ENCODE data around the gene PHF21A. TPM values are rescaled to one million over a fixed set of nuclear protein-coding genes. Genes with fewer than 3 reads are reported as not detected.
A peak's percentile ranks its signal among the peaks of the same experiment; 100 is the strongest.

The PHF21A gene
- total RNA-seq, 1 experiment from 2014 or later = 29.4 TPM

DNA sequence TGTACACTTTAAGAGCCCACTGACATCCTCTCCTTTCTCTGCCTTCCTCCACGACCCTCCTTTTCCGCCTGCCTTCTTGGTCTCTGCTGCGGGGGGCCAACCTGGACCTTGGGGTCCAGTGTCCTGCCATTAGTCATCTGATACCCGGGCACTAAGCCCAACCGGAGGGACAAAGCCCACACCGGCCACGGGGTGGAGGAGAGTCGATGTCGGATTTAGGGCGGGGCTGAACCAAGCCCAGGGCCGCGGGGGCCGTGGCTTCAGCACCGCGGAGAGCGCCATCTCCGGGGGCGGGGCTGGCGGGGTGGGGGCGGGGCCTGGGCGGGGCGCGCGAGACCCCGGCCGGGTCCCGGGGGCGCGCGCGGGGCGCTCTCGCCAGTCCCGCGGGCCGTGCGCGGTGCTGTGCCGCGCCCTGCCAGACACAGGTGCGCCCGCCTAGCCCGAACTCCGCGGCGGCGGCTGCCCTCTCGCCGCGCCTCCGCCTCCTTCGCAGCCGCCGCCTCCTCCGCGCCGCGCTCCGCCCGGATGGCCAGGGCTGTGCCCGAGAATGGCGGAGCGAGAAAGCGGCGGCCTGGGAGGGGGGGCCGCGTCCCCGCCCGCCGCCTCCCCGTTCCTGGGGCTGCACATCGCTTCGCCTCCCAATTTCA, 235.9 kb downstream of the PHF21A start, which contains the start of gene MAPK8IP1:
Gene MAPK8IP1 (plus strand): TSS at position 378 of the 647 bp plus-strand sequence. CDS start 170 bp downstream, at position 548.
- ATAC-seq (peak; percentile 80), DNase-seq (ENCODE audit: low spot score) (peak; percentile 76)
- no peak within 1 kb of the TSS for H3K27ac Mint-ChIP-seq
- no peaks in the 10 kb centered on the region for H3K9me3 Mint-ChIP-seq
- TF ChIP-seq FOXP1 (CRISPR knock-in tag; IDR thresholded peaks at IDR 0.05; ENCODE audit: borderline replicate concordance) = peak; percentile 39
- 0 out of 2 replicates have a peak, but pooled peaks have one; percentile 23 for TF ChIP-seq ESRRA (CRISPR knock-in tag; IDR thresholded peaks at IDR 0.05; ENCODE audit: borderline replicate concordance)
- TF ChIP-seq ZNF232 (CRISPR knock-in tag; IDR thresholded peaks at IDR 0.05) = no peak
- 0 out of 2 replicates have a peak, but pooled peaks have one; percentile 55 for TF ChIP-seq MYBL2 (CRISPR knock-in tag; IDR thresholded peaks at IDR 0.05)
- 0 out of 2 replicates have a peak, but pooled peaks have one; percentile 32 for TF ChIP-seq E2F5 (CRISPR knock-in tag; IDR thresholded peaks at IDR 0.05)
- TF ChIP-seq TP53 (CRISPR knock-in tag; IDR thresholded peaks at IDR 0.05) = peak; percentile 79; the same call in 1 of the 2 replicates
- peak; percentile 63 for TF ChIP-seq SP1 (CRISPR knock-in tag; conservative IDR thresholded peaks at IDR 0.05)
- 0 out of 2 replicates have a peak, but pooled peaks have one; percentile 12 for TF ChIP-seq CREM (CRISPR knock-in tag; IDR thresholded peaks at IDR 0.05)
- TF ChIP-seq ZNF416 (CRISPR knock-in tag; IDR thresholded peaks at IDR 0.05) = no peak
- peak; percentile 73; the same call in 1 of the 2 replicates for TF ChIP-seq KAT7 (CRISPR knock-in tag; IDR thresholded peaks at IDR 0.05; ENCODE audit: borderline replicate concordance)
- peak within 1 kb of the TSS; percentile 70 for H3K4me3 Mint-ChIP-seq
- H3K4me1 Mint-ChIP-seq = no peaks in the 10 kb centered on the region
- POLR2A ChIA-PET = interaction anchor here (1.3 kb wide), 1 partner anchor 11 kb away, joined by 3 read pairs; no protein-coding TSS in a partner anchor
- 0 out of 2 replicates have a peak, but pooled peaks cover 3% of the 10 kb centered on the region for H3K36me3 Mint-ChIP-seq
- CTCF ChIA-PET = interaction anchor here (2.7 kb wide), 1 partner anchor 13 kb away, joined by 13 read pairs; no protein-coding TSS in a partner anchor
- peaks cover 7% of the 10 kb centered on the region; the same call in 1 of the 2 replicates for H3K27me3 Mint-ChIP-seq (ENCODE audit: low read depth)

DNA sequence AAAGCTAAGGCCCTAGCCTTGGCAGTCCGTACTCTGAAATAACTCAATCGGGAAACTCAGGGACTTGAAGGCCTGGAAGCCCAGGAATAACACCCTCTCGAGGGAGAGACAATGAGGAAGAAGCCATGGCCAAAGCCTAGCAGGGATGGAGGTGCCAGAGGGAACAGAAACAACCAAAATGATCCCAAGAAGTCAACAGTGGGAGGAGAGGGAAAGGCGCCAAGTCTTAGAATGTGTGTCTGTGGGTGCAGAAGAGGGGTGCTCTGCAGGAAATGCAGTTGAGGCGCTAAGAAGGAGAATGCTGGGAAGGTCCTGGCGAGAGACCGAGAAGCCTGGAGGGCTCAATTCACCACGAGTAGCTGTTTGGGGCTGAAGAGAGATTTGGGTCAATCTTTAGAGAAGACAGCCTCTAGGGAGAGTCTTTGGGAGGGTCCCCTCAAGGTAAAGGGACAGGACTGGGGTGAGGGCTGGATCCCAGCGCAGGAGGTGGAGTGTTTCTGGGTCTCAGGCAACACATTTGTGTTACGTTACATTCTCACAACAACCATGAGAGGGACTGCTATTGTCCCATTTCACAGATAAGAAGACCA, 236.6 kb downstream of the PHF21A start:
- no peak for DNase-seq (ENCODE audit: low spot score)
- TF ChIP-seq CBFB (CRISPR knock-in tag; IDR thresholded peaks at IDR 0.05; ENCODE audit: low read depth) (no peak), TEAD1 (CRISPR knock-in tag; IDR thresholded peaks at IDR 0.05) (no peak), E2F5 (CRISPR knock-in tag; IDR thresholded peaks at IDR 0.05) (no peak), ZNF423 (CRISPR knock-in tag; IDR thresholded peaks at IDR 0.05) (no peak), ZMAT4 (CRISPR knock-in tag; IDR thresholded peaks at IDR 0.05) (no peak), ZNF512 (CRISPR knock-in tag; IDR thresholded peaks at IDR 0.05; ENCODE audit: borderline replicate concordance) (no peak), ELF4 (CRISPR knock-in tag; IDR thresholded peaks at IDR 0.05; ENCODE audit: low read depth) (no peak), ERG (CRISPR knock-in tag; IDR thresholded peaks at IDR 0.05) (no peak), SMAD4 (CRISPR knock-in tag; IDR thresholded peaks at IDR 0.05) (no peak), ARID4B (CRISPR knock-in tag; IDR thresholded peaks at IDR 0.05; ENCODE audit: borderline replicate concordance) (no peak), EMX1 (CRISPR knock-in tag; IDR thresholded peaks at IDR 0.05) (no peak), FOXJ3 (CRISPR knock-in tag; IDR thresholded peaks at IDR 0.05; ENCODE audit: borderline replicate concordance) (no peak), KAT7 (CRISPR knock-in tag; IDR thresholded peaks at IDR 0.05; ENCODE audit: borderline replicate concordance) (no peak), HMGXB4 (CRISPR knock-in tag; IDR thresholded peaks at IDR 0.05) (no peak)

More for the DNA sequence above, 236.6 kb downstream of the PHF21A start:
- ATAC-seq = no peak
- peak overlapping the region; percentile 52 for H3K4me3 Mint-ChIP-seq
- ChIA-PET POLR2A (no interaction called here), CTCF (no interaction called here)
- no peaks in the 10 kb centered on the region for H3K9me3 Mint-ChIP-seq
- H3K27ac Mint-ChIP-seq = no peak overlapping the region
- 0 out of 2 replicates have a peak, but pooled peaks cover 3% of the 10 kb centered on the region for H3K36me3 Mint-ChIP-seq
- H3K4me1 Mint-ChIP-seq = no peaks in the 10 kb centered on the region
- peaks cover 7% of the 10 kb centered on the region; the same call in 1 of the 2 replicates for H3K27me3 Mint-ChIP-seq (ENCODE audit: low read depth)

Data from WTC11 (cell line).